ENCODE data around the gene ABHD2.
"Not testable (repeated sequence)": the region's sequence is repeated elsewhere in the genome, so short reads cannot be mapped to it uniquely, and the experiment has no call there.

Gene ABHD2, protein sequence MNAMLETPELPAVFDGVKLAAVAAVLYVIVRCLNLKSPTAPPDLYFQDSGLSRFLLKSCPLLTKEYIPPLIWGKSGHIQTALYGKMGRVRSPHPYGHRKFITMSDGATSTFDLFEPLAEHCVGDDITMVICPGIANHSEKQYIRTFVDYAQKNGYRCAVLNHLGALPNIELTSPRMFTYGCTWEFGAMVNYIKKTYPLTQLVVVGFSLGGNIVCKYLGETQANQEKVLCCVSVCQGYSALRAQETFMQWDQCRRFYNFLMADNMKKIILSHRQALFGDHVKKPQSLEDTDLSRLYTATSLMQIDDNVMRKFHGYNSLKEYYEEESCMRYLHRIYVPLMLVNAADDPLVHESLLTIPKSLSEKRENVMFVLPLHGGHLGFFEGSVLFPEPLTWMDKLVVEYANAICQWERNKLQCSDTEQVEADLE

GRCh38 chr15:89087830-89088604 is at the start of gene ABHD2:
ABHD2 (plus strand) TSS chr15:89088456; CDS start chr15:89116328, 27,872 bp downstream.
- peak; percentile 99 to 100 for DNase-seq

DNA sequence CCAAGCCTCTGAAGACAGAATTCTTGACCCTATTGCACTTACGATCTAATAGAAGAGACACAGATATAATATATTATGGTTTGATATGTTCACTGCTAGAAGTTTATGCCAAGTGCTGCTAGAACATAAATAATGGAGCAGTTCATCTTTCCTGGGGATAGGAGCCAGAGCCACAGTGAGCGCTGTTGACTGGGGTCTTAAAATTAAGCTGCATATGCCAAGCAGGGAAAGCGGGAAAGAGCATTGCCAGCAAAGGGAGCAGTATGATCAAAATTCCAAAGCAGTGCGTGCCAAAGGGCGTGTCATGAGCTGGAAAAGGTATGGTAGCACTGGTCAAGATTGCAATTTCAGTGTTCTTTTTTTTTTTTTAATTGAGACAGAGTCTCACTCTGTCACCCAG is 49.1 kb upstream of the ABHD2 start:
- DNase-seq: no peak

GRCh38 chr15:89041507-89041906 is 46.7 kb upstream of the ABHD2 start:
- DNase-seq: no peak

GRCh38 chr15:89042387-89042786 is 45.9 kb upstream of the ABHD2 start:
- DNase-seq: no peak

- no peak for DNase-seq
These were observed 44.9 kb upstream of the ABHD2 start for GRCh38 chr15:89043031-89044002.

DNA sequence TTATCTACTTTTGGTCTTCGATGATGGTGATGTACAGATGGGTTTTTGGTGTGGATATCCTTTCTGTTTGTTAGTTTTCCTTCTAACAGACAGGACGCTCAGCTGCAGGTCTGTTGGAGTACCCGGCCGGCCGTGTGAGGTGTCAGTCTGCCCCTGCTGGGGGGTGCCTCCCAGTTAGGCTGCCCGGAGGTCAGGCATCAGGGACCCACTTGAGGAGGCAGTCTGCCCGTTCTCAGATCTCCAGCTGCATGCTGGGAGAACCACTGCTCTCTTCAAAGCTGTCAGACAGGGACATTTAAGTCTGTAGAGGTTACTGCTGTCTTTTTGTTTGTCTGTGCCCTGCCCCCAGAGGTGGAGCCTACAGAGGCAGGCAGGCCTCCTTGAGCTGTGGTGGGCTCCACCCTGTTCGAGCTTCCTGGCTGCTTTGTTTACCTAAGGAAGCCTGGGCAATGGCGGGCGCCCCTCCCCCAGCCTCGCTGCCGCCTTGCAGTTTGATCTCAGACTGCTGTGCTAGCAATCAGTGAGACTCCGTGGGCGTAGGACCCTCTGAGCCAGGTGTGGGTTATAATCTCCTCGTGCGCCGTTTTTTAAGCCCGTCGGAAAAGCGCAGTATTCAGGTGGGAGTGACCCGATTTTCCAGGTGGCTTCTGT is 39.1 kb upstream of the ABHD2 start:
- not testable (repeated sequence) for DNase-seq

GRCh38 chr15:89051875-89052274 is 36.4 kb upstream of the ABHD2 start:
- no peak for DNase-seq

- no peak for DNase-seq
These were observed 35.8 kb upstream of the ABHD2 start for GRCh38 chr15:89052474-89052873.

GRCh38 chr15:89054873-89055272 is 33.4 kb upstream of the ABHD2 start:
- DNase-seq: no peak

- peak; percentile 92 to 94 for DNase-seq
These were observed 30.6 kb upstream of the ABHD2 start for GRCh38 chr15:89057506-89058133.

DNA sequence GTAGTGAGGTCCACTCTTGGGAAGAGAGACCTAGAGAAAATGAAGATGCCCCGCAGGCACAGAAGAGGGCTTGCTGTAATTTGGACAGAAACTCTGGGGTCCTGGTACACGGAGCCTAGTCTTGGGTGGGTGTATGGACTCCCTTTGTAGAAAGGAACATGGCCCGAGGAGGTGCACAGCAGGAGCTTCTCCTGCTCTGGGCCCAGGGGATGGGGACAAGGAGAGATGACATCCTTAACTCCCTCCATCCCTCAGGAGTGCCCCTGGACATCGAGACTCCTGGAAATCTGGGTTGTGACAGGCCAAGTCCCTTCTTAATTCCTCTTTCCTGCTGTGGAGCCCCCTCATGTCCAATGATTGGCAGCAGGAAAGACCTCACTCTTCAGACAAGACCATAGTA is 29.9 kb upstream of the ABHD2 start:
- DNase-seq: no peak

- DNase-seq: no peak
These were observed 29.3 kb upstream of the ABHD2 start for GRCh38 chr15:89058876-89059405.

GRCh38 chr15:89066280-89066679 is 22.0 kb upstream of the ABHD2 start:
- DNase-seq: no peak

GRCh38 chr15:89067751-89068150 is 20.5 kb upstream of the ABHD2 start:
- DNase-seq: no peak

DNA sequence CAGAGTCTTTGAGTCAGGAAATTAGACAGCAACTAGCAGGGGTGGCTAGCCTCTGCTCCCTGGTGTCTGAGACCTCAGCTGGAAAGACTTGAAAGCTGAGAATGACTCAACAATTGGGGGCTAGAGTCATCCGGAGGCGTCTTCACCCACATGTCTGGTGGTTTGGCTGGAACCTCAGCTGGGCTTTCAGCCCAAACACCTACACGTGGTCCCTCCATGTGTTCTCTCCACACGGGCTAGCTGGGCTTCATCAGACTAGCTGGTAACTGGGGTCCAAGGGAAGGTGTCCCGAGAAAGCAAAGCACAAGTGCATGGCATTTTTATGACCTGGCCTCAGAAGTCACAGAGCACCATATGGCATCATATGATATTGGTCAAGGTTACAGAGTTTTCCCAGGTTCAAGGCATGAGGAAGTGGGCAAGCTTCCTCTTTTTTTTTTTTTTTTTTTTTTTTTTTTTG is 19.9 kb upstream of the ABHD2 start:
- peak; percentile 64 to 75 for DNase-seq

DNA sequence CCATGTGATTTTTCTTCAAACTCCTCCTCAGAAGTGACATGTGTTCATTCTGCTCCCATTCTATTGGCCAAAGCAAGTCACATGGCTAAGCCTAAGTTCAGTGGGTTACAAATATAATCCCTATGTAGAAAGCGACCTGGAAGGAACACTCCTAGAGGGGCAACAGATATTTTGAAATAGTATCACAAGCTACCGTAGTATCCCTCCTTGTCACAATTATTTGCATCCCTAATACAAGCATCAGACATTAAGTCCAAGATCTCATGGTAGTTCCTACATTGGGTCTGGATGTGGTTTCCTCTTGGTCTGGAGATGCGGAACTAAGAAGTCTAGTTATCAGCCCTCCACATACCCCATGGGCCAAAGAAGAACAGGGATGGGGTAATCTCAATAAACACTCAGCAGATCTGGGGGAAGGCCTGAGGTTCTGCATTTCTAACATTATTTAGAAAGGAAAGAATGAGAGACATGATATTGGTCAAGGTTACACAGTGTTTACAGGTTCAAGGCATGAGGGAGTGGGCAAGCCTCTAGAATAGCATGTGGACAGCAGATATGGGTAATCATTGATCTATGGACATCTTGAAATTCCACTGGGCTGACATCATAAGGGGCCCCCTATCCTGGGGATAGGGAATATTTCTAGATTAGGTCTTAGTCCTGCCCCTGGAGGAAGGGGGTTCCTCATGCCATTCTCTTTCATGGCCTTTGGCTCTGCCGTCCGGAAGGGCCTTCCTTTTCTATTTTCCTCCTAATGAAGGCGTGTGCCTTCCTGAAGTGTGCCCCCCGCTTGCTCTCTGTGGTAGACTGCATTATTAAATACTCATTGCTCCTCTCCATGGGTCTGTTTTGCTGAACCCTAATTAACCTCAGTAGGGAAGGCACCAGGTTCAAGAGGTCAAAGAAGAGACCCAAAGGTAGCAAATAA is 17.8 kb upstream of the ABHD2 start:
- no peak for DNase-seq

GRCh38 chr15:89071471-89071870 is 16.8 kb upstream of the ABHD2 start:
- DNase-seq: no peak

DNA sequence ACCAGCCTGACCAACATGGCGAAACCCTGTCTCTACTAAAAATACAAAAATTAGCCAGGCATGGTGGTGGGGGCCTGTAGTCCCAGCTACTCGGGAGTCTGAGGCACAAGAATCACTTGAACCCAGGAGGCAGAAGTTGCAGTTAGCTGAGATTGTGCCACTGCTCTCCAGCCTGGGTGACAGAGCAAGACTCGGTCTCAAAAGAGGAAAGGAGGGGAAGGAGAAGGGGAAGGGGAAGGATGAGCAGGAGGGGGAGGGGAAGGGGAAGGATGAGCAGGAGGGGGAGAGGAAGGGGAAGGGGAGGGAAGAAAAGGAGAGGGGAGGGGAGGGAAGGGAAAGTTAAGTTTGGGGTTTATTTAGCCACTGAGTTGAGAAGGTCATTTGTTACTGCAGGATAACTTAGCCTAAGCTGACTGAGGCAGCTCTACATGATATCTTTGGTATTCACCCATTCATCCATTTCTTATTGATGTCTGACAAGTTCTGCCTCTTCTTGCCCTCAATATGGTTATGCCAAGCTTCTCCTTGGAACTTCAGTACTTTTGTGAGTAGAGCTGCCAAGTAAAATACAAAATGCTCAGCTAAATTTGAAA is 15.9 kb upstream of the ABHD2 start:
- DNase-seq: no peak

- no peak for DNase-seq
These were observed 13.7 kb upstream of the ABHD2 start for GRCh38 chr15:89074402-89075012.

Data from activated CD4-positive, alpha-beta T cell treated with anti-CD3 and anti-CD28 coated beads, Interleukin-2, amount 50 U/mL, for 48 hours (primary cell).